ENCODE measurements around the gene RAMP3.

Gene RAMP3

GRCh38 chr7:45180084-45180986 is 22.7 kb downstream of the RAMP3 start:
- no peak for DNase-seq (ENCODE audit: low spot score)

- DNase-seq (ENCODE audit: low spot score), result no peak
Measured at GRCh38 chr7:45181286-45181960, 23.8 kb downstream of the RAMP3 start.

DNA sequence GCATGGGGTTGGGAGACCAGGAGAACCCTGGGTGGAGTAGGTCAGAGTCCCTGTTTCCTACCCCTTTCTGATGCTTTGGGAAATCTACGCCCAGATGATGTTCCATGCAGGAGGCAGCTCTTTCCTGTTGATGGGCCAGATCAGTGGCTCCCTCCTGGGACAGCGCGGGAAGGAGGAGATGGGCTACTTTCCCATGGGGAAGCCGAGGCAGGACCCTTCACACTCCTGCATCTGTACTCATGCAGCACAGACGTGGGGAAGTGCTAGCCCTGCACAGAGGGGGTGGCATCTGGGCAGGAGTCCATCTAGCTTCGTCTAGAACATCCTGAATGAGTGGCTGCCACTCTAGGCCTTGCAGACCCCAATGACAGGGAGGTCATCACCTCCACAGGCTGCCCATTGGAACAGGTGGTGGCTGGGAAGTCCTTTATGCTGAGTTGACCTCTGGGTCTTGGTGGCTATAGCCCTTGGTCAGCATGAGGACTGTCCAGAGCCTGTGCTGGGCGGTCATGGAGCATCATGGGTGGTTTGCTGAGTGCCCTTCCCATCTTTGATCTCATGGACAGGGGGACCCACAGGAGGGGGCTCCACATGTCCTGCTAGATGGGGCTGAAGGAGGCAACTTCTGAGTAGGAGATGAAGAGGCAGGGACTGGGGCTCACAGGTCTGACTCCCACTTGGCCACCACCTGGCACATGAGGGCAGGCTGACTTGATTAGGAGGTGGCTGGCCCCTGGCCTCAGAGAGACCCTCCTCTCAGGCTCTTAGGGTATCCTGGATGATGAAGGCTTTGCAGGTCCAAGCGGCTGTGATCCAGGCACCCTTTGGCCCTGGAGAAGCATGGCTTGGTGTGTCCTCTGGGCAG is 24.6 kb downstream of the RAMP3 start:
- DNase-seq (ENCODE audit: low spot score), result no peak

- no peak for DNase-seq (ENCODE audit: low spot score)
Measured at GRCh38 chr7:45182856-45183710, 25.5 kb downstream of the RAMP3 start.

DNA sequence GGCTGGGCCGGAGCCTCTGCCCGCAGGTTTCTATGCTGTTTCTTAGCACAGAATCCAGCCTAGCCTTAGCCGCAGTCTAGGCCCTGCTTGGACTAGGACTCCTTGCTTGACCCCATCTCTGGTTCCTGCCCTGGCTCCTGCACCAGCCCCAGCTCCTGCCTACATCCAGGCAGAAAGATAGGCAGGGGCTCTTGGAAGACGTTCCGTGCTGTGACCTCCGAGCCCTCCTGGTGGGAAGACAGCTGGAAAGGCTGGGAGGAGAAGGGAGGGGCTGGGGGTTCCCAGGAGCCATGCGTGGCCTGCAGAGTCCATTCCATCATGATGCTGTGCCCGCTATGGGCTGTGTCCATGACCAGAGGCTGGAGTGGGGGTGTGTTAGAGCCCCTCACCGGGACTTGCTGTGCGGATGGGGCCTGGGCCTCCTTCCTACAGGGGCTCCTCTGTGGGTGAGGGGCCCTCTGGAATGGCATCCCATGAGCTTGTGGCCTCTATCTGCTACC is 26.2 kb downstream of the RAMP3 start:
- no peak for DNase-seq (ENCODE audit: low spot score)

DNA sequence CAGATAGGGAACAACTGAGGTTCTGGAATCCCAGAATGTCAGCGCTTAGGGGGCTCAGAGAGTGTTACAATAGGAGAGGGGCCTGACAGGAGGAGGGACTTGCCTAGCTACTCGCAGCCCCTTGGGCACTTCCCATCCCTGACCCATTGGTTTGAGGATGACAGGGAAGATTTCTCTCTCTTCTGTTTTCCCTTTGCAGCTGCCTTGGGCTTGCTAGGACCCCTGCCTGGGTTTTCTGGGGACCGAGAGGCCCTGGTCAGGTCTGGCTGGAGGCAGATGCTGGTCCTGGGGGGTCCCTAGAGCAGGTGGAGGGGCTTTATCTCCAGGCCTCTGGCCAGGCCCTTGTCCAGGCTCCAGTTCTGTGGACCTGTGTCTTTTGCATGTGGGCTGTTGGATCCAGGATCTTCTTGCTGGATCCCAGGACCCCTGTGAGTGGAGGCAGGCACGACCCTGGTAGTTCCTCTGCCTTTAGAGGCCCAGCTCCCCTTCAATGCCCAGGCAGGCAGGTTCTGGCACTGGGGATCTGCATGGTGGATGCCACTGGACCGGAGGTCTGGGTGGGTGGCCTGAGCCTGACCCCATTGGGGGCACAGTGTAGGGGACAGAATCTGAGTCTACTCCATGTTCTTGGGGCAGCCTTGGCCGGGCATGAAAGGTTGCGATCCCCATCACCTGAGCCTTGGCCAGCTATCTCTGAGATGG is 26.9 kb downstream of the RAMP3 start:
- no peak for DNase-seq (ENCODE audit: low spot score)

DNA sequence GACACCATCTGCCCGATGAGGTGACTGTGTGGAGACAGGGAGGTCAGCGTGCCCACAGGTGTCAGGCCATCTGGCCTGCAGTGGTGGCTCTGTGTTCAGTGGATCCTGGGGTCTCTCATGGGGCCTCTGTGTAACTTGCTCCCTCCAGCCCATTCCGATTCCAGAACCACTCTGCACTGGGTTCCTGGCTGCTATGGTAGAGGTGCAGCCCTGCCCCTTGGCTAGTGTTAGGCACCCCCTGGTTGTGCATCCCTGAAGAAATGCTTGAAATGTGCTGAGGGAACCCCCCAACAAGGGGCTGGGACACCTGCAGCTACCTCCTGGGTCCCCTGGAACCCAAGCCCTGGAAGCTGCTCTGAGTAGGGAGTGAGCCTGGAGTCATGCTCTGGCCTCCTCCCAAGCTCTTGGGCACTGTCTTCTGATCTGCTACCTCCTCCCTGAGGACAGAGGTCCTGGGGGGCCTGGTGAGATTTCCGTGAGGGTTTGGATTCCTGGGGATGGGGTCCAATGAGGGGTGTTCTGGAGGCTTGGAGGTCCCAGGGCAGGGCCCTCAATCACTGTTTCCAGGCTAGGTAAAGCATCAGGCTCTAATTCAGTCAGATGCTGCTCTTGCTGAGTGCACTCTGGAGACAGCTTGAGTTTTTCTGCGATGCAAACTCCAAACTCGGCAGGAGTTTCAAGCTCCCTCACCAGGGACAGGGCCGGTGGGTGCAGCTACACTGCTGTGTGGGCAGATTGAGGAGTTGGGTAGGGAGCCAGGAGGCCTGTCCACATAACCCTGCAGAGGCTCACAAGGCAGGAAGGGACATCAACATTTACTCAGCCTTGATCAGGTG is 27.7 kb downstream of the RAMP3 start:
- no peak for DNase-seq (ENCODE audit: low spot score)

GRCh38 chr7:45185864-45186250 is 28.3 kb downstream of the RAMP3 start:
- DNase-seq (ENCODE audit: low spot score), result no peak

GRCh38 chr7:45186261-45186813 is 28.7 kb downstream of the RAMP3 start:
- no peak for DNase-seq (ENCODE audit: low spot score)

DNA sequence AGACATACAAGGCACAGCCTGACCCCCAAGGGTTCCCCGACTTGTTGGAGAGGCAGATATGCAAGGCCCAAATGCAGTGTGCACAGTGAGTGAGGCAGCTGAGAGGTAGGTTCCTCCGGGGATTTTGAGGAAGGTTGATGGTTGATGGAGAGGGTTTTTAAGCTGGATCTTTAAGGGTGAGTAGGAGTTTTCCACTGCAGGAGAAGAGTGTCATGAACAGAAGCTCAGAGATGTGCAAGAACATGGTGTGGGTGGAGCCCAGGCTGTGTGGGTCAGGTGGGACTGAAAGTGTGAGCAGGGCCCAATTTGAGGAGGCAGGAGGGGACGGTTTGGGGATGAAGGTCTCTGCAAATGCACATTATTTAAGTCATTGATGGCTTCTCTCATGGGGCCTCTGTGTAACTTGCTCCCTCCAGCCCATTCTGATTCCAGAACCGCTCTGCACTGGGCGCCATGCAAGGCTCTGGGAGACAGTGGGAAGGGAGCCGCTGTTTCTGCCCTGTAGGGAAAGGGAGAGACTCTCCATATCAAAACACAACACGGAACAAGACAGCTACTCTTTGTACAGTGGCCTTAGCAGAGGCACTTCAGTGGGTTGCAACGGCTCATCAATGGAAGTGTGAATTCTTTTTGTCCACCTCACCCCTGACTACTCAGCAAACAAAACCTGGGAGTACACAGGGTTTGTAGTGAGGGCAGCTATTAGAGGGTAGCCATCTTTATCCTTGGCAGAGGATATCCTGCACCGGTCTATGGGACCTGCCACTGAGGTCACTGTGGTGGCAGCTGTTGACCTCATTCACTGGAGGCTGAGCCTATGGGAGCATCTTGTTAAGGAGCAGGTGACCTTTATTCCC is 29.7 kb downstream of the RAMP3 start:
- no peak for DNase-seq (ENCODE audit: low spot score)

DNA sequence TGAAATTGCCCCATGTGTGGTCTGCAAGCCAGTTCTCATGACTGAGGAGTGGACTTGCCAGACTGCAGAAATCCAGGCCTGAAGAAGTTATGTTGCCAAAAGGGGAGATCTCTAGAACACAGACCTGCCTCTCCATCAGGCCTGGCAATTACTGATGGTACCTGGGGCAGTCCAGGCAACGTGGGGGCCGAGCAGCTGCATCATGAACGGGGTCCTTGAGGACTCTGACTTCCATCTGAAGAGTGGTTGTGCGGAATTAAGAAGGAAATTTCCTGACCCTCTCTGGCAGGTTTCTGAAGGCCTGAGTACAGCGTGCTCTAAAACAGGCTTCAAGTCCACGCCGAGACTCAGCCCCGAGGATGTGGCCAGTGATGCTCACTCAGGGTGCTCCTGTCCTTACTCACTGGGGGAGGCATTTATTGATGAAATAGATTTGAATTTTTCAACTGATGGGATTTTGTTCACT is 30.4 kb downstream of the RAMP3 start:
- DNase-seq (ENCODE audit: low spot score), result no peak

GRCh38 chr7:45188736-45189135 is 31.1 kb downstream of the RAMP3 start:
- DNase-seq (ENCODE audit: low spot score), result no peak

DNA sequence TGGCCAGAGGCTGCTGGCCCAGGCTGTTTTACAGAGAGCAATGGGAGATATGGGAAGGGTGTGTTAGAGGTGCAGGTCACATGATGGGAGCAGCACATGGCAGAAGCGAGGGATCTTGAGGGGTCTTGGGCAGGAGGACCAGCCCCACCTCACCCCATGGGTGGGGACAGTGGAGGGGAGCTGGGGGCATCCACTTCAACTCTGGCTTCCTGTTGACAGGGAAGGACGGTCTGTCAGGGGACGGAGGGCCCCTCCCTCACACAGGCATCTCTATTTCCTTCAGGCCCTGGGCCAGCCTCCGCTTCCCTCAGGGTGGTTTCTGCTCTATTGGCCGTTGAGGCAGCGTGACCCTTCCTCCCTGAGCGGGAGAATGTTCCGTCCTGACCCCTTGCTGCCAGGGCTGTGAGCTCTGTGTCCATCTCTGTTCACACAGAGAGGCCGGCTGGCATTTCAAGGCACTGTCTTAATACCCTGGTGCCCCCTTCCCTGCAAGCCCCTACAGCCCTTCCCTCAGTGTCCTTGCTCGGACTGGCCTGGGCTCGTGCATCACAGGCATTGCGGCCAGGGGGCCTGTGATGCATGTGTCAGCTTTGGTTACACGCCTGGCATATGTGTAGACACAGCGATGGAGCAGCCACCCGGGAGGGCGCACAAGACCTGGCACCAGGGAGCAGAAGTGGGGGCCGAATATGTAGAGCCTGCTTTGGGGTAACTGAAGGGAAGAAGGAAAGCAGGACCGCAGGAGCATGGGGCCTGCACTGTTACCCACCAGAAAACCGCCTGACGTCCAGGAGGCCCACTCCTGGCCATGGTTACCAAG is 31.8 kb downstream of the RAMP3 start:
- no peak for DNase-seq (ENCODE audit: low spot score)

- no peak for DNase-seq (ENCODE audit: low spot score)
Measured at GRCh38 chr7:45190406-45191165, 33.0 kb downstream of the RAMP3 start.

- no peak for DNase-seq (ENCODE audit: low spot score)
Measured at GRCh38 chr7:45191396-45191795, 33.8 kb downstream of the RAMP3 start.

- no peak for DNase-seq (ENCODE audit: low spot score)
Measured at GRCh38 chr7:45192621-45193041, 35.0 kb downstream of the RAMP3 start.

DNA sequence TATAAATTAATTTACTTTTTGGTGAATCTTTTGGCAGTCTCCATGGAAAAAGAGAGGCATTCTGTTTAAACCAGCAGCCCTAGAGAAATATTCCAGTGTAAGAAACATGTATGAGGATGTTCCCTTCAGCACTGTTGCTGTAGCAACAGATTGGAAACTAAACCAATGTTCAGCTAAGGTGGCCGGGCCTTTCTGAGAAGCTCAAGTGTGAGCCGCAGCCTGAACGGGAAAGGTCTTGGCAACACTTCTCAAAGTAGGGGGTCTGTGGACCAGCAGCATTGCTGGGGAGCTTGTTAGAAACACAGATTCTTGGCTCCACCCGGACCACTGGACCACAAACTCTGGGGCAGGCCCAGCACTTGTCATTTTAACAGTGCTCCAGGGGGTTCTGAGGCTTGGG is 36.2 kb downstream of the RAMP3 start:
- no peak for DNase-seq (ENCODE audit: low spot score)

Data from HuH-7 (cell line).